Measurements from ENCODE around the gene PODNL1.
"Not testable (repeated sequence)": the region's sequence is repeated elsewhere in the genome, so short reads cannot be mapped to it uniquely, and the experiment has no call there.

GRCh38 chr19:13971868-13972267 lies 33.7 kb upstream of the PODNL1 start:
- not testable (repeated sequence) for TF ChIP-seq CTCF, POLR2A (IDR thresholded peaks at IDR 0.05)
